ENCODE data around the gene SOBP.

- no peak for TF ChIP-seq POLR2A (IDR thresholded peaks at IDR 0.05)
- TF ChIP-seq, protein P1, sequence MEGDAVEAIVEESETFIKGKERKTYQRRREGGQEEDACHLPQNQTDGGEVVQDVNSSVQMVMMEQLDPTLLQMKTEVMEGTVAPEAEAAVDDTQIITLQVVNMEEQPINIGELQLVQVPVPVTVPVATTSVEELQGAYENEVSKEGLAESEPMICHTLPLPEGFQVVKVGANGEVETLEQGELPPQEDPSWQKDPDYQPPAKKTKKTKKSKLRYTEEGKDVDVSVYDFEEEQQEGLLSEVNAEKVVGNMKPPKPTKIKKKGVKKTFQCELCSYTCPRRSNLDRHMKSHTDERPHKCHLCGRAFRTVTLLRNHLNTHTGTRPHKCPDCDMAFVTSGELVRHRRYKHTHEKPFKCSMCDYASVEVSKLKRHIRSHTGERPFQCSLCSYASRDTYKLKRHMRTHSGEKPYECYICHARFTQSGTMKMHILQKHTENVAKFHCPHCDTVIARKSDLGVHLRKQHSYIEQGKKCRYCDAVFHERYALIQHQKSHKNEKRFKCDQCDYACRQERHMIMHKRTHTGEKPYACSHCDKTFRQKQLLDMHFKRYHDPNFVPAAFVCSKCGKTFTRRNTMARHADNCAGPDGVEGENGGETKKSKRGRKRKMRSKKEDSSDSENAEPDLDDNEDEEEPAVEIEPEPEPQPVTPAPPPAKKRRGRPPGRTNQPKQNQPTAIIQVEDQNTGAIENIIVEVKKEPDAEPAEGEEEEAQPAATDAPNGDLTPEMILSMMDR (IDR thresholded peaks at IDR 0.05): no peak
These were observed 79.6 kb downstream of the SOBP start for GRCh38 chr6:107569473-107569872.
